ENCODE measurements around the gene SYNE4.

The SYNE4 gene

GRCh38 chr19:36009220-36009619 is 607 bp upstream of the SYNE4 start:
- no peak for TF ChIP-seq MYC (IDR thresholded peaks at IDR 0.05; ENCODE audit: low read depth, low read length)
- TF ChIP-seq POLR2A (IDR thresholded peaks at IDR 0.05; ENCODE audit: extremely low read depth, insufficient read length), result no peak
- TF ChIP-seq MAX (IDR thresholded peaks at IDR 0.05; ENCODE audit: low read depth, low read length), result no peak
- TF ChIP-seq CTCF (IDR thresholded peaks at IDR 0.05; ENCODE audit: low read depth, low read length), result no peak
- DNase-seq (ENCODE audit: low read depth), result peak; percentile 62

GRCh38 chr19:36006955-36007354 is 1.7 kb downstream of the SYNE4 start:
- no peak for DNase-seq (ENCODE audit: low read depth)
- H3K4me3 ChIP-seq (ENCODE audit: low read depth, low read length), result no peak overlapping the region
- no peak for TF ChIP-seq MAX (IDR thresholded peaks at IDR 0.05; ENCODE audit: low read depth, low read length)
- TF ChIP-seq MYC (IDR thresholded peaks at IDR 0.05; ENCODE audit: low read depth, low read length), result no peak

More at GRCh38 chr19:36009220-36009619, 607 bp upstream of the SYNE4 start:
- H3K4me3 ChIP-seq (ENCODE audit: low read depth, low read length), result peak overlapping the region; percentile 7

GRCh38 chr19:36003284-36003683 is 5.3 kb downstream of the SYNE4 start:
- TF ChIP-seq MAX (IDR thresholded peaks at IDR 0.05; ENCODE audit: low read depth, low read length), result no peak
- no peak for TF ChIP-seq MYC (IDR thresholded peaks at IDR 0.05; ENCODE audit: low read depth, low read length)
- no peak for TF ChIP-seq POLR2A (IDR thresholded peaks at IDR 0.05; ENCODE audit: extremely low read depth, insufficient read length)
- TF ChIP-seq CTCF (IDR thresholded peaks at IDR 0.05; ENCODE audit: low read depth, low read length), result no peak
- no peak overlapping the region for H3K4me3 ChIP-seq (ENCODE audit: low read depth, low read length)
- no peak for DNase-seq (ENCODE audit: low read depth)

- no peak for TF ChIP-seq POLR2A (IDR thresholded peaks at IDR 0.05; ENCODE audit: extremely low read depth, insufficient read length)
- TF ChIP-seq MAX (IDR thresholded peaks at IDR 0.05; ENCODE audit: low read depth, low read length), result no peak
- TF ChIP-seq MYC (IDR thresholded peaks at IDR 0.05; ENCODE audit: low read depth, low read length), result no peak
- TF ChIP-seq CTCF (IDR thresholded peaks at IDR 0.05; ENCODE audit: low read depth, low read length), result no peak
- H3K4me3 ChIP-seq (ENCODE audit: low read depth, low read length), result no peak overlapping the region
These were observed 7.0 kb downstream of the SYNE4 start for GRCh38 chr19:36001605-36002004.

GRCh38 chr19:35996777-35997176 is 11.8 kb downstream of the SYNE4 start:
- H3K4me3 ChIP-seq (ENCODE audit: low read depth, low read length), result no peak overlapping the region
- TF ChIP-seq MYC (IDR thresholded peaks at IDR 0.05; ENCODE audit: low read depth, low read length) (no peak), MAX (IDR thresholded peaks at IDR 0.05; ENCODE audit: low read depth, low read length) (no peak), POLR2A (IDR thresholded peaks at IDR 0.05; ENCODE audit: extremely low read depth, insufficient read length) (no peak), CTCF (IDR thresholded peaks at IDR 0.05; ENCODE audit: low read depth, low read length) (no peak)
- no peak for DNase-seq (ENCODE audit: low read depth)

More at GRCh38 chr19:36001605-36002004, 7.0 kb downstream of the SYNE4 start:
- no peak for DNase-seq (ENCODE audit: low read depth)

GRCh38 chr19:35995048-35995993 is 13.3 kb downstream of the SYNE4 start, which contains the start of gene SDHAF1:
TSS of gene SDHAF1 (plus strand) at chr19:35995188. CDS start at chr19:35995275, 87 bp downstream.
- peak within 1 kb of the TSS; percentile 72 for H3K4me3 ChIP-seq (ENCODE audit: low read depth, low read length)
- TF ChIP-seq MYC (IDR thresholded peaks at IDR 0.05; ENCODE audit: low read depth, low read length) (peak; percentile 69), MAX (IDR thresholded peaks at IDR 0.05; ENCODE audit: low read depth, low read length) (peak; percentile 38; the same call in 1 of the 2 replicates), CTCF (IDR thresholded peaks at IDR 0.05; ENCODE audit: low read depth, low read length) (no peak), POLR2A (IDR thresholded peaks at IDR 0.05; ENCODE audit: extremely low read depth, insufficient read length) (peak; percentile 56)
- DNase-seq (ENCODE audit: low read depth), result peak; percentile 93

All from NB4 (cell line).